Neural cell (in vitro differentiated cells): ENCODE measurements around the gene N4BP2L1. TPM values are rescaled to one million over a fixed set of nuclear protein-coding genes. Genes with fewer than 3 reads are reported as not detected.

Experiments used
- H2AFZ ChIP-seq: fragments of 200-600, 300-800 bp; sonication (generic), shearing (Covaris generic); 2 replicates; pipeline ENCODE4 v1.6.0; 2014; ENCODE audit warnings: low read depth, mild to moderate bottlenecking, antibody characterized with exemption, low read length, moderate library complexity
- H3F3A ChIP-seq: fragments of 200-600 bp; shearing (Covaris generic); 2 replicates; pipeline ENCODE4 v1.6.1; 2016; ENCODE audit warnings: mild to moderate bottlenecking, moderate library complexity, mixed read lengths, antibody characterized with exemption, low read length; ENCODE audit not compliant: insufficient read depth, poor library complexity, severe bottlenecking
- H3K27ac ChIP-seq: fragments of 200-600, 300-800 bp; sonication (generic), shearing (Covaris generic); 2 replicates; pipeline ENCODE4 v1.5.1; 2014; ENCODE audit warnings: mild to moderate bottlenecking, low read length, moderate library complexity
- H3K27me3 ChIP-seq: fragments of 300-800, 200-600 bp; sonication (generic), shearing (Covaris generic); 2 replicates; pipeline ENCODE4 v1.6.0; 2014; ENCODE audit warnings: mild to moderate bottlenecking, low read depth, low read length, moderate library complexity; ENCODE audit not compliant: insufficient read depth
- H3K36me3 ChIP-seq: fragments of 300-800, 200-600 bp; sonication (generic), shearing (Covaris generic); 2 replicates; pipeline ENCODE4 v1.5.1; 2014; ENCODE audit warnings: mild to moderate bottlenecking, antibody characterized with exemption, low read length, moderate library complexity; ENCODE audit not compliant: insufficient read depth
- H3K4me2 ChIP-seq: fragments of 300-800, 200-600 bp; sonication (generic), shearing (Covaris generic); 2 replicates; pipeline ENCODE4 v1.6.0; 2014; ENCODE audit warnings: mild to moderate bottlenecking, low read length
- H3K4me3 ChIP-seq: fragments of 300-800, 200-600 bp; sonication (generic), shearing (Covaris generic); 2 replicates; pipeline ENCODE4 v1.5.1; 2014; ENCODE audit warnings: mild to moderate bottlenecking, low read length, moderate library complexity
- H3K79me2 ChIP-seq: fragments of 200-600 bp; shearing (Covaris generic); replicated peaks from 2 replicates; pipeline ENCODE4 v1.6.0; 2014; ENCODE audit warnings: mild to moderate bottlenecking, low read length, moderate library complexity; ENCODE audit not compliant: insufficient read depth
- H3K9ac ChIP-seq: fragments of 300-800, 200-600 bp; sonication (generic), shearing (Covaris generic); 2 replicates; pipeline ENCODE4 v1.6.1; 2016; ENCODE audit warnings: mild to moderate bottlenecking, low read length, mixed read lengths
- H3K9me2 ChIP-seq: fragments of 200-600 bp; shearing (Covaris generic); 2 replicates; pipeline ENCODE4 v1.6.1; 2016; ENCODE audit warnings: mild to moderate bottlenecking, low read length, mixed read lengths; ENCODE audit not compliant: insufficient read depth
- H3K9me3 ChIP-seq: fragments of 200-600, 300-800 bp; sonication (generic), shearing (Covaris generic); 2 replicates; pipeline ENCODE4 v1.6.1; 2016; ENCODE audit warnings: mild to moderate bottlenecking, mixed run types, low read length, moderate library complexity, mixed read lengths
- H4K20me1 ChIP-seq: fragments of 200-600 bp; shearing (Covaris generic); 2 replicates; pipeline ENCODE4 v1.6.1; 2016; ENCODE audit warnings: mild to moderate bottlenecking, mixed run types; ENCODE audit not compliant: insufficient read depth
- EP300 ChIP-seq: fragments of 450-650 bp; conservative IDR thresholded peaks from 2 replicates; pipeline ENCODE4 v1.6.1; 2014; ENCODE audit warnings: antibody characterized with exemption, mild to moderate bottlenecking, moderate library complexity; ENCODE audit not compliant: poor library complexity, severe bottlenecking
- EZH2 ChIP-seq: fragments of 200-600, 300-800 bp; shearing (Covaris generic), sonication (generic); IDR thresholded peaks from 2 replicates; pipeline ENCODE4 v1.6.1; 2014; ENCODE audit warnings: antibody characterized with exemption, low read length, borderline replicate concordance, mild to moderate bottlenecking; ENCODE audit not compliant: insufficient read depth, poor library complexity, severe bottlenecking
- MXI1 ChIP-seq: fragments of 450-650 bp; conservative IDR thresholded peaks from 2 replicates; pipeline ENCODE4 v1.6.1; 2014; ENCODE audit warnings: antibody characterized with exemption, mild to moderate bottlenecking; ENCODE audit not compliant: poor library complexity, severe bottlenecking
- POLR2AphosphoS5 ChIP-seq: IDR thresholded peaks from 2 replicates; pipeline ENCODE4 v1.6.1; 2012
- RAD21 ChIP-seq: fragments of 450-650 bp; conservative IDR thresholded peaks from 2 replicates; pipeline ENCODE4 v1.6.1; 2014; ENCODE audit warnings: antibody characterized with exemption, mild to moderate bottlenecking, moderate library complexity
- SMC3 ChIP-seq: fragments of 450-650 bp; conservative IDR thresholded peaks from 2 replicates; pipeline ENCODE4 v1.6.1; 2014; ENCODE audit warnings: antibody characterized with exemption, mild to moderate bottlenecking, moderate library complexity; ENCODE audit not compliant: poor library complexity
- TAF1 ChIP-seq: IDR thresholded peaks from 2 replicates; pipeline ENCODE4 v1.6.1; 2012; ENCODE audit warnings: low read depth
- polyA plus RNA-seq: library from polyadenylated mRNA; depleted of rRNA; stranded (reverse); fragments of >200 nt; gene quantifications from 2 replicates; pipeline ENCODE4 v1.2.3, GENCODE V29; 2014
- TF ChIP-seq, protein P1 (sequence below): fragments of 450-650 bp; IDR thresholded peaks from 2 replicates; pipeline ENCODE4 v1.5.1; 2014; ENCODE audit warnings: antibody characterized with exemption, mild to moderate bottlenecking, moderate library complexity; ENCODE audit not compliant: poor library complexity, severe bottlenecking
- TF ChIP-seq, protein P2 (sequence below): IDR thresholded peaks from 2 replicates; pipeline ENCODE4 v1.6.1; 2012; ENCODE audit warnings: borderline replicate concordance

The N4BP2L1 gene
- polyA plus RNA-seq, 1 donor from 2014 or later = 6.1 TPM

DNA sequence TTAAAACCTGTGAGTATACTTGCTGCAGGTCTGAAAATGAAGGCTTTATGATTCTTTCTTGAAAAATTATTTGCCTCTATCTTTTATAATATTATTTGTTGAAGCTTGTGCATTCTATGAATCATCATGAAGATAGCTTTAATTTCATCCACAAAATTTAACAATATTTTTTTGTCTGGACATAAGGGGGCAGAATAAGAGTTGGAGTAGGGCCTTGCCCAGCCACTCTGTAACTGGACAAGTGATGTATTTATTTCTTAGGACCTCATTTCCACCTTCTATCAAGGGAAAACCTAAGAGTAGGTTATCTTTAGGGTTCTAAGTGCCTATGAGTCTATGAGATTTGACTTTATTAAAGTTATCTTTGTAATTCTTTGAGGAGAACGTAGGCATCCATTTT, 49.9 kb downstream of the N4BP2L1 start:
- no peaks in the 10 kb centered on the region for H3K79me2 ChIP-seq
- no peaks in the 10 kb centered on the region for H3K27me3 ChIP-seq
- H3K4me3 ChIP-seq = no peak overlapping the region
- no peak overlapping the region for H3K9ac ChIP-seq
- H3K36me3 ChIP-seq = no peaks in the 10 kb centered on the region
- H3K4me2 ChIP-seq = no peak overlapping the region
- H3F3A ChIP-seq = no peaks in the 10 kb centered on the region
- no peaks in the 10 kb centered on the region for H4K20me1 ChIP-seq
- no peaks in the 10 kb centered on the region for H3K9me2 ChIP-seq
- H3K9me3 ChIP-seq = no peaks in the 10 kb centered on the region
- no peak overlapping the region for H3K27ac ChIP-seq
- no peak overlapping the region for H2AFZ ChIP-seq
- TF ChIP-seq MXI1 = no peak
- no peak for TF ChIP-seq RAD21
- no peak for TF ChIP-seq POLR2AphosphoS5
- no peak for TF ChIP-seq EZH2
- no peak for TF ChIP-seq SMC3
- TF ChIP-seq, protein P1, sequence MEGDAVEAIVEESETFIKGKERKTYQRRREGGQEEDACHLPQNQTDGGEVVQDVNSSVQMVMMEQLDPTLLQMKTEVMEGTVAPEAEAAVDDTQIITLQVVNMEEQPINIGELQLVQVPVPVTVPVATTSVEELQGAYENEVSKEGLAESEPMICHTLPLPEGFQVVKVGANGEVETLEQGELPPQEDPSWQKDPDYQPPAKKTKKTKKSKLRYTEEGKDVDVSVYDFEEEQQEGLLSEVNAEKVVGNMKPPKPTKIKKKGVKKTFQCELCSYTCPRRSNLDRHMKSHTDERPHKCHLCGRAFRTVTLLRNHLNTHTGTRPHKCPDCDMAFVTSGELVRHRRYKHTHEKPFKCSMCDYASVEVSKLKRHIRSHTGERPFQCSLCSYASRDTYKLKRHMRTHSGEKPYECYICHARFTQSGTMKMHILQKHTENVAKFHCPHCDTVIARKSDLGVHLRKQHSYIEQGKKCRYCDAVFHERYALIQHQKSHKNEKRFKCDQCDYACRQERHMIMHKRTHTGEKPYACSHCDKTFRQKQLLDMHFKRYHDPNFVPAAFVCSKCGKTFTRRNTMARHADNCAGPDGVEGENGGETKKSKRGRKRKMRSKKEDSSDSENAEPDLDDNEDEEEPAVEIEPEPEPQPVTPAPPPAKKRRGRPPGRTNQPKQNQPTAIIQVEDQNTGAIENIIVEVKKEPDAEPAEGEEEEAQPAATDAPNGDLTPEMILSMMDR = no peak
- TF ChIP-seq TAF1 = no peak
- TF ChIP-seq, protein P2, sequence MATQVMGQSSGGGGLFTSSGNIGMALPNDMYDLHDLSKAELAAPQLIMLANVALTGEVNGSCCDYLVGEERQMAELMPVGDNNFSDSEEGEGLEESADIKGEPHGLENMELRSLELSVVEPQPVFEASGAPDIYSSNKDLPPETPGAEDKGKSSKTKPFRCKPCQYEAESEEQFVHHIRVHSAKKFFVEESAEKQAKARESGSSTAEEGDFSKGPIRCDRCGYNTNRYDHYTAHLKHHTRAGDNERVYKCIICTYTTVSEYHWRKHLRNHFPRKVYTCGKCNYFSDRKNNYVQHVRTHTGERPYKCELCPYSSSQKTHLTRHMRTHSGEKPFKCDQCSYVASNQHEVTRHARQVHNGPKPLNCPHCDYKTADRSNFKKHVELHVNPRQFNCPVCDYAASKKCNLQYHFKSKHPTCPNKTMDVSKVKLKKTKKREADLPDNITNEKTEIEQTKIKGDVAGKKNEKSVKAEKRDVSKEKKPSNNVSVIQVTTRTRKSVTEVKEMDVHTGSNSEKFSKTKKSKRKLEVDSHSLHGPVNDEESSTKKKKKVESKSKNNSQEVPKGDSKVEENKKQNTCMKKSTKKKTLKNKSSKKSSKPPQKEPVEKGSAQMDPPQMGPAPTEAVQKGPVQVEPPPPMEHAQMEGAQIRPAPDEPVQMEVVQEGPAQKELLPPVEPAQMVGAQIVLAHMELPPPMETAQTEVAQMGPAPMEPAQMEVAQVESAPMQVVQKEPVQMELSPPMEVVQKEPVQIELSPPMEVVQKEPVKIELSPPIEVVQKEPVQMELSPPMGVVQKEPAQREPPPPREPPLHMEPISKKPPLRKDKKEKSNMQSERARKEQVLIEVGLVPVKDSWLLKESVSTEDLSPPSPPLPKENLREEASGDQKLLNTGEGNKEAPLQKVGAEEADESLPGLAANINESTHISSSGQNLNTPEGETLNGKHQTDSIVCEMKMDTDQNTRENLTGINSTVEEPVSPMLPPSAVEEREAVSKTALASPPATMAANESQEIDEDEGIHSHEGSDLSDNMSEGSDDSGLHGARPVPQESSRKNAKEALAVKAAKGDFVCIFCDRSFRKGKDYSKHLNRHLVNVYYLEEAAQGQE = no peak
- TF ChIP-seq EP300 = no peak

DNA sequence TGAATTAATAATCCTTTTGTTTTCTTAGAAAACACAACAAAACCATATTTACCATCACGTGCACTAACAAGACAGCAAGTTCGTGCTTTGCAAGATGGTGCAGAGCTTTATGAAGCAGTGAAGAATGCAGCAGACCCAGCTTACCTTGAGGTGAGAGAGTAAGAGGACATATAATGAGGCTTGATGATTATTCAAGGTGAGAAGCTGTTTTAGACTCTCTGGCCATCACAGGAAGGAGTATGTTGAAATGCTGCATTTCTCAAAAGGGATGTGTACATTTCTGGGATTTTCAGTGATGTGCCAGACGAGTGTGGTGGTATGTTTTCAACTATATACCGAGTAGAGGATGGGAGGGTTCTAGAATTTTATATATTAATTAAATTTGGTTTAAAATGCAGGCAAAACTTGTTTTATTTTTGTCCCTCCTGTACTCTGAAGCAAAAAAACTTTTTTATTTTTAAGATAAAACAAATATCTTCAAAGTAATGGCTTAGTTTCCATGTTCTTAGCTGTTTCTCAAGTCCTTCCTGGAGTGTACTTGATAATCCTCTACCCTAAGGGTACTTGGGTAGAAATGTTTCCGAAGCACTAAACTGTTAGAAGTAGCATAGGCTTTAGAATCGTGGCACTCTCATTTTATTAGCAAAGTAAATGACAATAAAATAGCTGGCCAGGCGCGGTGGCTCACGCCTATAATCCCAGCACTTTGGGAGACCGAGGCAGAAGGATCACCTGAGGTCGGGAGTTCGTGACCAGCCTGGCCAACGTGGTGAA, 51.1 kb downstream of the N4BP2L1 start:
- Histone ChIP-seq H3F3A (no peaks in the 10 kb centered on the region), H3K9me2 (no peaks in the 10 kb centered on the region), H3K79me2 (no peaks in the 10 kb centered on the region), H3K4me3 (no peak overlapping the region), H3K27me3 (no peaks in the 10 kb centered on the region), H3K9me3 (no peaks in the 10 kb centered on the region), H2AFZ (no peak overlapping the region), H3K36me3 (no peaks in the 10 kb centered on the region), H3K27ac (no peak overlapping the region), H3K9ac (no peak overlapping the region), H3K4me2 (no peak overlapping the region), H4K20me1 (no peaks in the 10 kb centered on the region)
- no peak for TF ChIP-seq RAD21
- TF ChIP-seq EZH2 = no peak
- TF ChIP-seq SMC3 = no peak
- TF ChIP-seq MXI1 = no peak
- TF ChIP-seq, protein P2 = no peak
- no peak for TF ChIP-seq TAF1
- TF ChIP-seq, protein P1 = no peak
- TF ChIP-seq EP300 = no peak
- TF ChIP-seq POLR2AphosphoS5 = no peak
